GM21529 (cell line): ENCODE data around the gene WDR20.
A peak's percentile ranks its signal among the peaks of the same experiment; 100 is the strongest.
"Not testable (repeated sequence)": the region's sequence is repeated elsewhere in the genome, so short reads cannot be mapped to it uniquely, and the experiment has no call there.

Source experiments
- ATAC-seq: cut with Tn5 transposase; IDR thresholded peaks from one replicate; pipeline ENCODE4 v1.9.1; 2021; ENCODE audit not compliant: unreplicated experiment

Gene WDR20

DNA sequence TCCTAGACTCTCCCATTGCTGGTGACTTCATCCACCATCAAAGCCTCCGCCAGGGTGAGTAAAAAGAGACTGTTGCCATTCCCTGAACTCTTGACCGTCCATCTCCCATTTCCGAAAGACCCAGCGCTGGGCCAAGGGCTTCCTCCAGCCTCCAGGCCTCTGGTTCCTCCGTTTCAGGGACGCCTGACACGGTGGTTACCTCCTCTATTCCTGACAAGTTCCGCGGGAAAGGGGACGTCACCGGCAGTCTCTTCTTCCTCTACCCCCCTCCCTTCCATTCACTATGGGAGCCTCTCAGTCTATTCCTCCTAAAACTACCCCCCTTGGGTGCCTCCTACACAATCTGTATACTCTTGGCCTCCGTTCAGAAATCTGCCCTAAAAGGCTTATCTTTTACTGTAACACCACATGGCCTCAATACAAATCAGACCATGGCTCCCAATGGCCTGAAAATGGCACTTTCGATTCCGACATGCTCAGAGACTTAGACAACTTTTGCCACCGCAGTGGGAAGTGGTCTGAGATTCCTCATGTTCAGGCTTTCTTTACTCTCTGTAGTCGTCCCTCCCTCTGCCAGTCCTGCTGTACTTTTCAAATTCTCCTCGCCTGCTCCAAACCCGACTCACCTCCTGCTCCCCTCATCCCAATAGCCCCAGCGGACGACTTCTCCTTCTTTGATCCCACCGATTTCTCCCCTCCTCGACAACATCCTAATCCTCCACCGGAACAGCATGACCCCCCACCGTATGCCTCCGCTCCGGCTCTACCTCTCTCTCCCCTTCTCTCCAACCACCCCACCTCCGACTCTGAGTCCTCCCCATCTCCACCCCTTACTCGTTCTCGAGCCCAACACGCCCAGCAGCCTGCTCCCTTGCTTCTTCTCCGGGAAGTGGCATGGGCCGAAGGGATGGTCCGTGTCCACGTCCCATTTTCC lies 94.9 kb downstream of the WDR20 start:
- ATAC-seq = no peak

DNA sequence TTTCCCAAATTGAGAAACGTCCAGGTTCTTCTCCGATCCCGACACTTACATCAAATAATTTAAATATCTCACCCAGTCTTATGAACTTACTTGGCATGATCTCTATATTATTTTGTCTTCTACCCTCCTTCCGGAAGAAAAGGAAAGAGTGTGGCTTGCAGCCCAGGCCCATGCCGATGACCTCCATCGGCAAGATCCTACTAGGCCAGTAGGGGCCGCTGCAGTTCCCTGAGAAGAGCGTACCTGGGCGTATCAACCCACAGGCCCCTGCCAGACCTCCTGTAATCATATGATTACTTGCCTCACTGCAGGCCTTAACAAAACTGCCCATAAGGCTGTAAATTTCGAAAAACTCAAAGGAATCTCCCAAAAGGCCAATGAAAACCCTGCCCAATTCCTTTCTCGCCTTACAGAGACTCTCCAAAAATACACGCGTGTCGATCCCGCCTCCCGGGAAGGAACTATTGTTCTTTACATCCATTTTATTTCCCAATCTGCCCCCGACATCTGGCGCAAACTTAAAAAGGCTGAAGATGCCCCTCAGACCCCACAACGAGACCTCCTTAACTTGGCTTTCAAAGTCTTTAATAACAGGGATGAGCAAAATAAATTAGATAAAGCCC lies 95.7 kb downstream of the WDR20 start:
- ATAC-seq = peak; percentile 73

DNA sequence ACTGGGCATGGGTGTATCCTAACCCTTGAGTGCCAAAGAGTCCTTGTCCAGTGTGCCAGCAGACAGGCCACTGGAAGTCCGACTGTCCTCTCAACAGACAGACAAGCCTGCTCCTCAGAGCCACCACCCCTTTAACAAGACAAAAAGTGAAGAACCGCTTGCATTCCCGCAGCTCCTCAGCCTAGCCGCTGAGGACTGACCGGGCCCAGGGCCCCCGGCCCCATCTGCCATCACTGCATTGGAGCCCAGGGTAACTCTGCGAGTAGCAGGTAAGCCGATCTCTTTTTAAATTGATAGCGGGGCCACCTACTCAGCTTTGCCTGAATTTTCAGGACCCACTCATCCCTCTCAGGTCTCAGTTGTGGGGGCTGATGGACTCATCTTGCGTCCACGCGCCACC lies 96.3 kb downstream of the WDR20 start:
- ATAC-seq = no peak

DNA sequence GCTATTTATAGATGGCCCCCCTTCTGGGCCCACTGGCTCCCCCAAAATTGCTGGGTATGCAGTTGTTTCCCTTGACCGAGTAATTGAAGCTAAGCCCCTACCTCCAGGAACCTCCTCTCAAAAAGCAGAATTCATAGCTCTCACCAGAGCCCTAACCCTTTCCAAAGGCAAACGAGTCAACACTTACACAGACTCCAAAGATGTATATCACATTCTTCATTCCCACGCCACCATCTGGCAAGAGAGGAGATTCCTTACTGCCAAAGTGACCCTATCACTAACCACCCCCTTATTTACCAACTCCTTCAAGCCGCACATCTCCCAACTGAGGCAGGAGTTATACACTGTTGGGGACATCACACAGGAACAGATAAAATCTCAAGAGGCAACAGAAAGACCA lies 98.4 kb downstream of the WDR20 start:
- no peak for ATAC-seq

DNA sequence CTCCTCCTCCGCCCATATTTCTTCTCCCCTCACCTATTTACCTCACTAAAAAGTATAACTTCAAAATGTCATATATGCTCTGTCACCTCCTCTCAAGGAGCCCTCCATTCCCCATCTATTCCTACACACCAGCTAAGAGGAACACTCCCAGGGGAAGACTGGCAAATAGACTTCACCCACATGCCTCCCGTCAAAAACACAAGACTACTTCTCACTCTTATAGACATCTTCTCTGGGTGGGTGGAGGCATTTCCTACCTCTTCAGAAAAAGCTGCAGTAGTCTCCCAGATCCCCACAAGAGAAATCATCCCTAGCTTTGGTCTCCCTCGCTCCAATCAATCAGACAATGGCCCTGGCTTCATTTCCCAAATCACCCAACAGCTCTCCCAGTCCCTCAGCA lies 99.1 kb downstream of the WDR20 start:
- no peak for ATAC-seq

DNA sequence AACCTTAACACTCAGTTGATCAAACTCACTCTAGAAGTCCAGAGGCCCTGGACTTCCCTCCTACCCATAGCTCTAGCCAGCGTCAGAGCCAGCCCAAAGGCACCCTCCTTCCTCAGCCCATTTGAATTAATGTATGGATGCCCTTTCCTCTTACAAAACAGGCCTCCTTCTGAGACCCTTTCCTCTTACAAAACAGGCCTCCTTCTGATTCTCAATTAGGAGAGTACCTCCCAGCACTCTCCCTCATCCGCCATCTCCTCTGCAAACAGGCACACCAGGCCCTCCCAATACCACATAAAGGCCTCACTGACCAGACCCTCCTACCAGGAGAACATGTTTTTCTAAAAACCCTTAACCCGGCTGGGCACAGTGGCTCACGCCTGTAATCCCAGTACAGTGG lies 99.5 kb downstream of the WDR20 start:
- ATAC-seq = no peak

DNA sequence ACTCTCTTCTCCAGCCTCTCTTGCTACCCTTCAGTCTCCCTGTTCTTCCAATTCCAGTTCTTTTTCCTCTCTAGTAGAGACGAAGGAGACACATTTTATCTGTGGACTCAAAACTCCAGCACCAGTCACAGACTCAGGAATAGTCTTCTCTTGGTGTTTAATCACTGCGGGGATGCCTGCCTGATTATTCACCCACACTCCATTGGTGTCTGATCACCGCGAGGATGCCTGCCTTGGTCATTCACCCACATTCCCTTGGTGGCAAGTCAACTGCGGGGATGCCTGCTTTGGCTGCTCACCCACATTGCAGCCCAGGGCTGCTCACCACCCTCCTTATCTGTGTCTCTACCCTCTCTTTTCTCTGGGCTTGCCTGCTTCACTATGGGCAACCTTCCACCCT lies 100.8 kb downstream of the WDR20 start:
- ATAC-seq = not testable (repeated sequence)

DNA sequence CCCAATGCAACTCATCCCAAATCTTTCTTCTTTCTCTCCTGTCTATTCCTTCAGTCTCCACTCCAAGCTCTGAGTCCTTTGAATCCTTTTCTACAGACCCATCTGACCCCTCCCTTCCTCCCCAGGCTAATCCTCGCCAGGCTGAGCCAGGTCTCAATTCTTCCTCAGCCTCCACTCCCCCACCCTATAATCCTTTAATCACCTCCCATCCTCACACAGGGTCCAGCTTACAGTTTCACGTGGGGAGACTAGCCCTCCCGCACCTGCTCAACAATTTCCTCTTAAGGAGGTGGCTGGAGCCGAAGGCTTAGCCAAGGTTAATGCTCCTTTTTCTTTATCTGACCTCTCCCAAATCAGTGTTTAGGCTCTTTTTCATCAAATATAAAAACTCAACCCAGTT lies 101.5 kb downstream of the WDR20 start:
- ATAC-seq = no peak

DNA sequence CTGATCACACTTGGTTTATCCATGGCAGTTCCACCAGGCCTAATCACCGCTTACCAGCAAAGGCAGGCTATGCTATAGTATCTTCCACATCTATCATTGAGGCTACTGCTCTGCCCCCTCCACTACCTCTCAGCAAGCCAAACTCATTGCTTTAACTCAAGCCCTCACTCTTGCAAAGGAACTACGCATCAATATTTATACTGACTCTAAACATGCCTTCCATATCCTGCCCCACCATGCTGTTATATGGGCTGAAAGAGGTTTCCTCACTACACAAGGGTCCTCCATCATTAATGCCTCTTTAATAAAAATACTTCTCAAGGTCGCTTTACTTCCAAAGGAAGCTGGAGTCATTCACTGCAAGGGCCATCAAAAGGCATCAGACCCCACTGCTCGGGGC lies 104.1 kb downstream of the WDR20 start:
- ATAC-seq = not testable (repeated sequence)

DNA sequence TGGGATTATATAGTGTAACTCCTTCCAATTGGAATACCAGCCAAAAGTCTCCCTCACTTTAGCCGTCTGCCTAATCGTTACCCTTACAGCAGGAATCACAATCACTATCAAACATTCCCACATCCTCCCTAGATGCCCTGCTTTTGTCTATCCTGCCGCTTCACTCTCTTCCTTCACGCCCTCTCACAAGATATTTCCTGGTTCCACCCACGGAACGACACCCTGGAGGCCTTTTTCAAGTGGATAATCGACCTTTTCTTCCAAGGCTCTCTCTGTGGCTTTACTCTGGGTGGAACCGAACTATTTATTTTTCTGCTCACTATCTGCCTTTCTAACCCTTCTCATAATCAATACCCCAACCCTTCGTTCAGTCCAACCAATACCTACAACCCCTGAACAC lies 106.4 kb downstream of the WDR20 start:
- no peak for ATAC-seq

DNA sequence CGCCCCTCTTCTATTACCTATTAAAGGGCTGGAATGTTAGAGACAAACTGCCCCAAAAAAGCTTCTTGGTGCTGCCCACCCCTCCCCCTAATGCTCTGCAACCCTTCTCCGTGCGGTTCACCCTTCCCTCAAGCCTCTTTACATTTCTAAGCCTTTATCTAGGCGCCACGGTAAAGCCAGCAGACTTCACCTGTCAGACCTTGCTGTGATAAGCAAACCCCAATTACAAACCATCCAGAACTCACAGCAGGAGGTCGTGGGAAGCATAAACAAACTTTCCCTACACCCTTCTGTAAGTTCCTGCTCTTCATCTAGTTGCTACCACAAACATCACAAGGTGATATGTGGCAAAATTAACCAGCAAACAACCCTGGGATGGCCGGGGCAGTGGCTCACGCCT lies 108.4 kb downstream of the WDR20 start:
- ATAC-seq = no peak

DNA sequence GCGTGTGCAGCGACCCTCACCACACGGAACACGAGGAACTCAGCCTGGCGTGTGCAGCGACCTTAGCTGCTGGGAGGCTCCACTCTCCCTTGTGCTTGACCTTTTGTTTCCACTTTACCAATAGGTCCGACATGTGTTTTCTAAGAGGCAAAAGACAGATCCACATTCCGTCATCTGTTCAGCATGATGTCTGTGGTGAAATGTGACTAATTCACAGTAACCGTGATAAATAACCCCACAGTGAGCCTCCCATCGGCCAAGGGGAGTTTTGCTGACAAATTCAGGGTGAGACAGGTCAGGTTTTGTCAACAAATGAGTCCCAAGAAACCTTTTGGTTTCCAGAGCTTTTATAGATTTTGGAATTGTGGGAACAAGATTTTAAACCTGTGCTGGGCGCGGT lies 109.3 kb downstream of the WDR20 start:
- no peak for ATAC-seq

DNA sequence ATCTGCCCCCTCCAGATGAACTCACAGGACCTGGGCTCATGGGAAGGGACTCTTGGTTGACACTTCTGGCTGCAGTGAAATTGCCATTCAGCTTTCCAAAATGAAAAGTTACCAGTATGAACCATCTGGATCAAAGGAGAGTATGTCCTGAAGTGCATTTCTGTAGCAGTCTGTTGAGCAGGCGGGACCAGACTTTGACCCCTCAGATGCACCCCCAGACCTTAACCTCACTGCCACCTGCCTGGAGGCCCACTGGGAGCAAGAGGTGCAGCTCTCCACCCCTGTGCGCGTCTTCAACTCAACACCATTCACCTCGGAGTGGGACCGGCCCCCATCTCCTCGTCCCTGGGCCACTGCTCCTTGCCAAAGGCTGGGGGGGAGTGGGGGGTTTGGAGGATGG lies 110.3 kb downstream of the WDR20 start:
- no peak for ATAC-seq

DNA sequence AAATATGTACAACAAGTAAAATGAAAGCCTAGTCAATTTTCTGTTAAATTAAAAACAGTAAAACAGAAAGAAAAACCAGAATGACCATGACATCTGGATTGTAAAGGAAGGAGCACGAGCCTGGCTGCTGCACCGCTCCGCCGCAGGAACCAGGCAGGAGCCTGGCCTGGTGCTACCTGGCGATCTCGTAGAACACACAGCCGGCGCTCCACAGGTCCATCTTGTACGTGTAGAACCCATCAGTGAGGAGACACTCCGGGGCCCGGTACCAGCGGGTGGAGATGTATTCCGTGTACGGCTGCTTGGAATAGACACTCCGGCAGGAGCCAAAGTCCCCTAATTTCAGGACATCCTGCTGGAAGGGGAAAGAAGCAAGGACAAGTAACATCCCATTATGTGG lies 110.9 kb downstream of the WDR20 start:
- no peak for ATAC-seq

DNA sequence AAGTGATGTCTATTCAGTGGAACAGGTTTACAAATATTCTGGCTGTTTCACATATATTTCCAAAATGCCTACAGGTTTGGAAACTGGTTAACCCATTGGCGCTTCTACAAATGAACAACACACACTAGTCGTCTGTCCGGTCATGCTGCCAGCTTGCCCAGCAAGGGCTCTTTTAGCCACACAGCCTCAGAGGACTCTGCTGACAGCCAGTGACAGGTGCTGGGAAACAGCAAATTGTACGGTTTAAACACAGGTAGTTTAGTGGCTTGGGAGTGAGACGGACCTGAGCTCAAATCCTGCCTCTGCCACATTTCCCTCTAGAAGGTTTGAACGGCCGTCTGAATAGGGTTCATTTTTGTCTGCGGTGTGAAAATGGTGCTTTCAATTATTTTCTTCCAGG lies 111.5 kb downstream of the WDR20 start:
- ATAC-seq = no peak

DNA sequence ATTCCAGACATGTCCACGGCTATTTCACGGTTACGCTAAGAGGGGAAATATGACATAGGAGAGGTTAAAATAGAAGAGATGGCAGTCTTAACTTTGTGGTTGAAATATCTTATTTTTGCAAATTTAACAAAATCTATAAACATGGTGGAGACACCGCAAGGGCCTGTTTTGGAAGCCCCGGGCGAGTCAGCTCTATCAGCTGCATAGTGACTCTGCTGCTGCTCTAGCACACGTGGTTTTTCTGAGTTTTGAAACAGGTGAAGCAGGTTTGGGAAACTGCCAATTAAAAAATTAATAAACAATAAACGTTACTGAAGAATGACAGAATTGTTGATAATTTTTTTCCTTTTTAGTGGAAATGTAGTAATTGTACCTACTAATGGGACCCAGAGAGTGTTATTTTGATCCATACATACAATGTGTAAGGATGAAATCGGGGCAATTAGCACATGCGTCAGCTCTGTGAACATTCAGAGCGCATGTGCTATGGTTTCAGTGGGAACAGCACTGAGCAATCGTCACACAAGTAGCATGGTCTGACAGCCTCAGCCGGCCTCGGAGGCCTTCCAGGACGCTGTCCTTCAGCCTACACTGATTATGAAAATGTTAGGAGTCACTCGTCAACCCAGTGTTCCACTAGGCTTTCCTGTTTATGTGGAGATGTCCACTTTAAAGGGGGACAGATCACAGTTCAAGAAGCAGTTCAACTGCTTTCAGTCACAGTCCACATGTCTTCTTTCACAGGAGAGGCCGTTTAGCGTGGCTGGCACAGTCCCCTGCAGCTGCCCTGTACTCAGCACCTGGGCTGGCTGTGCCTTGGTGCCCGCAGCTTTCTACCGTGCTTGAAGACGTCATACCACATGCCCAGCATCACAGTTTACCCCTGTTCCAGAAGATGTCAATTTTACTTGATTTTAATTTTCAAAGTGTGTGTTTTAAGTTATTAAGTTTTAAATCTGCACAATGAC lies 113.4 kb downstream of the WDR20 start:
- no peak for ATAC-seq

DNA sequence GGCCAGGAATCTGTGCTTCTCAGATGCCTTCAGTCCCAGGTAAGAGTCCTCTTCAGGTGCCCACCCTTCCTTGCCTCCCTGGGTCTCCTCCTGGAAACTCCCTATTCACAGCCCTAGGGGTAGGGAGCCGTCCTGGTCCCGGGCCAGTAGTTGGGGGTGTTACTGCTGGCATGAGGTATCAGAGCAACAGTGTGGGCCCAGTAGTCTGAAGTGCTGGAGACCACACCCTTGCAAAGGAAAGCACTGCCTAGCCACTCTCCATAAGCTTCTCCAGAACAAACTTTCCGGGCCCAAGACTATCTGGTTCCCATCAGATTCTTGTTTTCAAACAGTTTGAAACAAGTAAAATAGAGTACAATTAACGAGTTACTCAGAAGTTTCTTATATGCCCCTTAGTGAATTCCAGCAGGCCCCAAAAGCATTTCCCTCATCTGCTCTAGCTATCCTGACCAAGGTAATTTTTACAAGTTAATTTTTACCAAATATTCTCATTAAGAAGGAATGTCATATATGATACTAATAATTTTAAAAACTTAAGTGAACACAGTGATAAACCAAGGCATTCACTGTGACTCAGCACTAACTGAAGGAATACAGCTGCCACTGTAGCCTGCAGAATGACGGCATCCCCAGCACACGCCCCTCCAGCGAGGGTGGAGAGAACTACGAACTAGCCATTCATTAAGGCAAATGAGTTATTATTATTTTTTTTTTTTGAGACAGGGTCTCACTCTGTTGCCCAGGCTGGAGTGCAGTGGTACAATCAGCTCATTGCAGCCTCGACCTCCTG lies 115.9 kb downstream of the WDR20 start:
- ATAC-seq = no peak

DNA sequence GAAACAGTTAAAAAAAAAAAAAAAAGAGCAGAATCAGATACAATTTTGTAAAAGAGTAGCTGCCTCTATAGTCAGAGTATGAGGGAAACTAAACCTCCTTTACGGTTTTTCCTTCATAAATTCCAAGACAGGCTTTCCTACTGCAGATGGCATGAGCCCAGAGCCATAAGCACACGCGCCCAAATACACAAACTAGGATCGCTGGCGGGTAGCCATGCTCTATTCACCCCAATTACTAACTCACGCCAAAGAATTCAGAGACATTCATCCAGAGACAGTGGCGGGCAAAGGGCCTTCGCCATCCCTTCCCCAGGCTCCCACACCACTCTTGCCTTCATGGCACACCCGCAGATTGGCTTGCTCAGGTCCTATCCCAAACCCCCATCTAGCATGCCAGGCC lies 117.0 kb downstream of the WDR20 start:
- ATAC-seq = no peak

DNA sequence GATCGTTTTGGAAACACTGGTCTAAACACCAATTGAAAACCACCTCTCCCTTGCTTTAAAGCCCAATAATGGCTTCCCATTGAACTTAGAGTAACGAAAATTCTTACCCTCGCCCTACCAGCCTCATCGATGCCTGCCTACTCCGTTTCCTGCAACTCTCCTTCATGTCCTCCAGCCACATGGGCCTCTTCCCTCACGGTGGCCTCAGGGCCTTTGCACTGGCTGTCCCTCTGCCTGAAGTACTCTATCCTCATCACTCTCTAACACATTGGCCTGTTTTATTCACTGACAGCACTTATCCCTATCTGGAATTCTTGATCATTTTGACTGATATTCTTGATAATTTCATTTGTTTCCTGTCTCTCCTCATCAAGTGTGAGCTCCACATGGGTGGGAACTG lies 118.4 kb downstream of the WDR20 start:
- no peak for ATAC-seq
